Body of pancreas (tissue), 4 donors: ENCODE data around the gene ERI2. TPM values are rescaled to one million over a fixed set of nuclear protein-coding genes. Genes with fewer than 3 reads are reported as not detected.
"Not testable (repeated sequence)": the region's sequence is repeated elsewhere in the genome, so short reads cannot be mapped to it uniquely, and the experiment has no call there.

Source experiments
- ATAC-seq: fragments of 150-250 bp; one replicate; pipeline ENCODE4 v1.9.1; 2016
- DNase-seq, 4 donors: peaks; one replicate each; pipeline ENCODE4 v3.0.0-alpha.2; 2019
- H3K27ac ChIP-seq, 4 donors: fragments of 200-600 bp; sonication (generic); 1 replicate in 3 of 4; 2 replicates in 1 of 4; pipeline versions ENCODE4 v1.5.1 to v1.6.1; 2016 to 2019; ENCODE audit warnings: mild to moderate bottlenecking in 1 of 4, mixed read lengths in 1 of 4, moderate library complexity in 1 of 4
- H3K27me3 ChIP-seq, 2 donors: fragments of 200-600 bp; sonication (generic); one replicate each; pipeline ENCODE4 v1.6.0; 2016; ENCODE audit warnings: mild to moderate bottlenecking in 1 of 2
- H3K36me3 ChIP-seq, 2 donors: fragments of 200-600 bp; sonication (generic); replicated peaks in 1 of 2; 2 replicates each; pipeline ENCODE4 v1.5.1; 2016; ENCODE audit warnings: low read depth in 2 of 2; ENCODE audit not compliant: insufficient read depth in 1 of 2
- H3K4me1 ChIP-seq: fragments of 200-600 bp; sonication (generic); one replicate; pipeline ENCODE4 v1.6.0; 2016
- H3K4me3 ChIP-seq, 2 donors: fragments of 200-600 bp; sonication (generic); 1 replicate in 1 of 2; 2 replicates in 1 of 2; pipeline ENCODE4 v1.5.1; 2016 to 2019
- H3K9me3 ChIP-seq, 3 donors: fragments of 200-600 bp; sonication (generic); 1 replicate in 2 of 3; 2 replicates in 1 of 3; pipeline ENCODE4 v1.5.1; 2016
- CTCF ChIP-seq, 7 experiments: fragments of 450-650 bp in 4 of 7; fragments of 200-600 bp in 3 of 7; sonication (generic) in 3 of 7; IDR thresholded peaks; one replicate each; pipeline ENCODE4 v1.5.1; 2016 to 2019; ENCODE audit warnings: antibody characterized with exemption in 7 of 7
- POLR2A ChIP-seq, 3 donors: fragments of 450-650 bp; IDR thresholded peaks; one replicate each; pipeline ENCODE4 v1.6.1; 2016; ENCODE audit warnings: antibody characterized with exemption in 3 of 3, mild to moderate bottlenecking in 2 of 3
- WGBS, 2 donors: methylation state at CpG; one replicate each; pipeline ENCODE4 v1.1.5; 2017; 5-methylcytosine and 5-hydroxymethylcytosine counted together
- intact Hi-C: fragments of 100-400 bp; cut with DNase I; formaldehyde crosslinking; loops from one replicate; pipeline ENCODE4 v1.15.1; 2023
- total RNA-seq, 2 donors: library from RNA; depleted of rRNA; stranded (reverse); fragments of >200 nt; gene quantifications; one replicate each; pipeline ENCODE4 v1.1.0, GENCODE V29; 2016

ERI2 gene
- total RNA-seq, 2 donors from 2014 or later: 13.2 to 16.3 TPM

GRCh38 chr16:20812510-20812909, 6.2 kb upstream of the ERI2 start:
- H3K4me1 ChIP-seq: no peaks in the 10 kb centered on the region
- DNase-seq (no peak), ATAC-seq (no peak)
- TF ChIP-seq POLR2A (IDR thresholded peaks at IDR 0.05) (no peak), CTCF (IDR thresholded peaks at IDR 0.05) (no peak)
- no peak overlapping the region for H3K27ac ChIP-seq
- no peaks in the 10 kb centered on the region for H3K9me3 ChIP-seq
- H3K36me3 ChIP-seq: no peaks in the 10 kb centered on the region
- intact Hi-C loops: no loop called here
- no peak overlapping the region for H3K4me3 ChIP-seq
- no peaks in the 10 kb centered on the region for H3K27me3 ChIP-seq
- 55 to 88% methylated on average over 2 of the region's 2 CpGs for WGBS, 2 donors

- Histone ChIP-seq H3K4me3 (no peak overlapping the region), H3K27ac (no peak overlapping the region), H3K36me3 (no peaks in the 10 kb centered on the region), H3K9me3 (no peaks in the 10 kb centered on the region), H3K4me1 (peaks cover 3% of the 10 kb centered on the region), H3K27me3 (no peaks in the 10 kb centered on the region)
- ATAC-seq (no peak), DNase-seq (no peak)
- 85 to 91% methylated on average over 10 of the region's 10 CpGs for WGBS, 2 donors
- no peak for TF ChIP-seq POLR2A (IDR thresholded peaks at IDR 0.05)
- TF ChIP-seq CTCF (IDR thresholded peaks at IDR 0.05): no peak
- intact Hi-C loops: no loop called here
Observed at GRCh38 chr16:20811889-20812439, 5.7 kb upstream of the ERI2 start.

- TF ChIP-seq POLR2A (IDR thresholded peaks at IDR 0.05): no peak
- TF ChIP-seq CTCF (IDR thresholded peaks at IDR 0.05): no peak
- WGBS, 2 donors: 91% methylated on average over 11 of the region's 11 CpGs
- Histone ChIP-seq H3K4me3 (no peak overlapping the region), H3K9me3 (no peaks in the 10 kb centered on the region), H3K36me3 (no peaks in the 10 kb centered on the region), H3K4me1 (peaks cover 22% of the 10 kb centered on the region), H3K27me3 (no peaks in the 10 kb centered on the region), H3K27ac (no peak overlapping the region)
- DNase-seq (no peak), ATAC-seq (no peak)
- intact Hi-C loops: no loop called here
Observed at GRCh38 chr16:20807862-20808261, 1.6 kb upstream of the ERI2 start.

GRCh38 chr16:20805684-20806167, 546 bp downstream of the ERI2 start:
- DNase-seq, H3K36me3 ChIP-seq, intact Hi-C loops, H3K27me3 ChIP-seq, H3K9me3 ChIP-seq: not testable (repeated sequence)
- 1% methylated on average over 12 of the region's 12 CpGs for WGBS, 2 donors
- H3K4me1 ChIP-seq: peaks cover 22% of the 10 kb centered on the region
- H3K27ac ChIP-seq: peak overlapping the region; percentile 70 to 96 (median 90)
- ATAC-seq: peak; percentile 74
- peak overlapping the region; percentile 42 to 79 for H3K4me3 ChIP-seq

- DNase-seq: no peak
- Histone ChIP-seq H3K9me3 (no peaks in the 10 kb centered on the region), H3K4me3 (no peak overlapping the region), H3K27me3 (no peaks in the 10 kb centered on the region), H3K4me1 (peaks cover 22% of the 10 kb centered on the region), H3K36me3 (peaks cover 0 to 2% of the 10 kb centered on the region in 2 donors), H3K27ac (no peak overlapping the region)
- intact Hi-C loops: no loop called here
- ATAC-seq: no peak
- TF ChIP-seq CTCF (IDR thresholded peaks at IDR 0.05): no peak
- no peak for TF ChIP-seq POLR2A (IDR thresholded peaks at IDR 0.05)
- 61% methylated on average over 7 of the region's 7 CpGs for WGBS, 2 donors
Observed at GRCh38 chr16:20803561-20804214, 2.6 kb downstream of the ERI2 start.
